GM19240 (cell line): ENCODE measurements around the gene GOLGA6C.
"Not testable (repeated sequence)": the region's sequence is repeated elsewhere in the genome, so short reads cannot be mapped to it uniquely, and the experiment has no call there.

Experiments
- DNase-seq: peaks from one replicate; pipeline ENCODE4 v3.0.0; 2011; ENCODE audit warnings: low spot score; ENCODE audit not compliant: insufficient read length

The GOLGA6C gene

DNA sequence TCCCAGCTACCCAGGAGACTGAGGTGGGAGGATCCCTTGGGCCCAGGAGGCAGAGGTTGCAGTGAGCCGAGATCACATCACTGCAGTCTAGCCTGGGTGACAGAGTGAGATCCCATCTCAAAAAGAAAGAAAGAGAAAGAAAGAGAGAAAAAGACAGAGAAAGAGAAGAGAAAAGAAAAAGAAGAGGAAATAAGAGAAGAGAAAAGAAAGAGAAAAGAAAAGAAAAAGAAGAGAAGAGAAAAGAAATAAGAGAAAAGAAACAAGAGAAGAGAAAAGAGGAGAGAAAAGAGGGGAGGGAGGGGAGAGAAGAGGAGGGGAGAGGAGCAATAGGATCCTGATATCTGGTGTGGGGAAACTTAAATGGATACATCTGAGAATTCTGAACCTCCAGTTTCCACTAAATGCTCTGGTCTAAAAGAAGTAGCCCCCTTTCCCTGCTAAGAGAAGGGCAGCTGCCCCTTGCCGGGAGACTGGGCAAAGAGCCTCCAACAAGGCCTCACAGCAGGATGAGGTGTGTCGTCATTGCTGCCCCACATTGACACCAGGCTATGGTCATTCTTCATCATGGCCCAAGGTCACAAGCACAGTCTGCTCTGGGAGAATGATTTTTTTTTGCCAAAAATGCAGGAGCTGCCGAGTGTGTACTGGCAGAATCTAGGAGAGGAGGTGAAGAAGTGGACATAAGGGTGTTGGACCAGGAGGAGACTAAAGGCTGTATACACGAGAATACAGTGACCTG lies 56.6 kb downstream of the GOLGA6C start:
- DNase-seq = no peak

DNA sequence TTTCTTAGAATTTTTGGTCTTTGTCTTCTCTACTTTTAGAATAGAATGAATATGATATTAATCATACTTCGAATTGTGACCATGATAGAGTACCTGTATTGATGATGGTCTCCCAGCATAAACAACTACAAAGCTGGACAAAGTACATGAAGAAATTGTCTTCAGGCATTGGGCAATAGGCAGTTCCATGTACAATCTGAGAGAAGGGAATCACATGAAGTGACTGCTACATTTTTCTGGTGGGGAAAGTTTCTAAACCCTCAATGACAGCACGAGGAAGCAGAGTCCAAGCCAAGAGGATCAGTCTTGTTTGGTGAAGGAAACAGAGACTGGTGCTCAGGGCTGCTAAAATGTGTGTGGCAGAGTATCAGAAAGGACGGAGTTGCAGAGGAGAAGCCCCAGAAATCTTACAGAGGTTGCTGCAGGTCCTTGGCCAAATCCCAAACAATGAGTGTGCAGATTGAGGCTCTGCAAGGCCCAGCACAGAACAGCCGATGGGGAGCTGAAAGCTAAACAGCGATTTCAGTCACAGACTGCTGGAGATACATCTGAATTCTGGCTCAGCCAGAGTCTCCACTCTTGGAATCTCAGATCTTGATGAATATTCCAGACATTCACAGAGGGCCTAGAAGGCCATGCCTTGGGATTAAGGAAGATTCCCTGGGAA lies 61.2 kb downstream of the GOLGA6C start:
- DNase-seq = not testable (repeated sequence)
